ENCODE measurements around the gene SRSF11.

GRCh38 chr1:70196333-70196732 is 24.8 kb upstream of the SRSF11 start:
- TF ChIP-seq CTCF (IDR thresholded peaks at IDR 0.05), result no peak
- no peak for TF ChIP-seq EP300 (IDR thresholded peaks at IDR 0.05)
- no peak for TF ChIP-seq POLR2A (IDR thresholded peaks at IDR 0.05)

All from stomach (tissue), 4 donors.